ENCODE measurements around the gene NKIRAS2.
"Not testable (repeated sequence)": the region's sequence is repeated elsewhere in the genome, so short reads cannot be mapped to it uniquely, and the experiment has no call there.

- TF ChIP-seq RAD21 (IDR thresholded peaks at IDR 0.05; ENCODE audit: low read length); MXI1 (IDR thresholded peaks at IDR 0.05; ENCODE audit: borderline replicate concordance, low read depth, low read length); POLR2A (IDR thresholded peaks at IDR 0.05; ENCODE audit: low read depth, low read length); MAZ (IDR thresholded peaks at IDR 0.05; ENCODE audit: borderline replicate concordance, low read depth, low read length); BHLHE40 (IDR thresholded peaks at IDR 0.05; ENCODE audit: low read depth, low read length); CEBPB (IDR thresholded peaks at IDR 0.05; ENCODE audit: low read depth, low read length); SMC3 (IDR thresholded peaks at IDR 0.05; ENCODE audit: low read depth, low read length): not testable (repeated sequence)
- TF ChIP-seq, protein P1, sequence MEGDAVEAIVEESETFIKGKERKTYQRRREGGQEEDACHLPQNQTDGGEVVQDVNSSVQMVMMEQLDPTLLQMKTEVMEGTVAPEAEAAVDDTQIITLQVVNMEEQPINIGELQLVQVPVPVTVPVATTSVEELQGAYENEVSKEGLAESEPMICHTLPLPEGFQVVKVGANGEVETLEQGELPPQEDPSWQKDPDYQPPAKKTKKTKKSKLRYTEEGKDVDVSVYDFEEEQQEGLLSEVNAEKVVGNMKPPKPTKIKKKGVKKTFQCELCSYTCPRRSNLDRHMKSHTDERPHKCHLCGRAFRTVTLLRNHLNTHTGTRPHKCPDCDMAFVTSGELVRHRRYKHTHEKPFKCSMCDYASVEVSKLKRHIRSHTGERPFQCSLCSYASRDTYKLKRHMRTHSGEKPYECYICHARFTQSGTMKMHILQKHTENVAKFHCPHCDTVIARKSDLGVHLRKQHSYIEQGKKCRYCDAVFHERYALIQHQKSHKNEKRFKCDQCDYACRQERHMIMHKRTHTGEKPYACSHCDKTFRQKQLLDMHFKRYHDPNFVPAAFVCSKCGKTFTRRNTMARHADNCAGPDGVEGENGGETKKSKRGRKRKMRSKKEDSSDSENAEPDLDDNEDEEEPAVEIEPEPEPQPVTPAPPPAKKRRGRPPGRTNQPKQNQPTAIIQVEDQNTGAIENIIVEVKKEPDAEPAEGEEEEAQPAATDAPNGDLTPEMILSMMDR (conservative IDR thresholded peaks at IDR 0.05; ENCODE audit: low read depth, low read length): not testable (repeated sequence)
- TF ChIP-seq, protein P2, sequence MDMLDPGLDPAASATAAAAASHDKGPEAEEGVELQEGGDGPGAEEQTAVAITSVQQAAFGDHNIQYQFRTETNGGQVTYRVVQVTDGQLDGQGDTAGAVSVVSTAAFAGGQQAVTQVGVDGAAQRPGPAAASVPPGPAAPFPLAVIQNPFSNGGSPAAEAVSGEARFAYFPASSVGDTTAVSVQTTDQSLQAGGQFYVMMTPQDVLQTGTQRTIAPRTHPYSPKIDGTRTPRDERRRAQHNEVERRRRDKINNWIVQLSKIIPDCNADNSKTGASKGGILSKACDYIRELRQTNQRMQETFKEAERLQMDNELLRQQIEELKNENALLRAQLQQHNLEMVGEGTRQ (IDR thresholded peaks at IDR 0.05; ENCODE audit: low read depth, low read length): not testable (repeated sequence)
Measured at GRCh38 chr17:42013740-42014139, 6.2 kb upstream of the NKIRAS2 start.
